IPS DF 4.7 (cell line): Measurements from ENCODE around the gene CDK5R1.
"Not testable (repeated sequence)": the region's sequence is repeated elsewhere in the genome, so short reads cannot be mapped to it uniquely, and the experiment has no call there.

Experiments used
- DNase-seq: peaks from one replicate; pipeline ENCODE4 v3.0.0-alpha.2; 2013; ENCODE audit warnings: low spot score; ENCODE audit errors: extremely low read depth

Gene CDK5R1

DNA sequence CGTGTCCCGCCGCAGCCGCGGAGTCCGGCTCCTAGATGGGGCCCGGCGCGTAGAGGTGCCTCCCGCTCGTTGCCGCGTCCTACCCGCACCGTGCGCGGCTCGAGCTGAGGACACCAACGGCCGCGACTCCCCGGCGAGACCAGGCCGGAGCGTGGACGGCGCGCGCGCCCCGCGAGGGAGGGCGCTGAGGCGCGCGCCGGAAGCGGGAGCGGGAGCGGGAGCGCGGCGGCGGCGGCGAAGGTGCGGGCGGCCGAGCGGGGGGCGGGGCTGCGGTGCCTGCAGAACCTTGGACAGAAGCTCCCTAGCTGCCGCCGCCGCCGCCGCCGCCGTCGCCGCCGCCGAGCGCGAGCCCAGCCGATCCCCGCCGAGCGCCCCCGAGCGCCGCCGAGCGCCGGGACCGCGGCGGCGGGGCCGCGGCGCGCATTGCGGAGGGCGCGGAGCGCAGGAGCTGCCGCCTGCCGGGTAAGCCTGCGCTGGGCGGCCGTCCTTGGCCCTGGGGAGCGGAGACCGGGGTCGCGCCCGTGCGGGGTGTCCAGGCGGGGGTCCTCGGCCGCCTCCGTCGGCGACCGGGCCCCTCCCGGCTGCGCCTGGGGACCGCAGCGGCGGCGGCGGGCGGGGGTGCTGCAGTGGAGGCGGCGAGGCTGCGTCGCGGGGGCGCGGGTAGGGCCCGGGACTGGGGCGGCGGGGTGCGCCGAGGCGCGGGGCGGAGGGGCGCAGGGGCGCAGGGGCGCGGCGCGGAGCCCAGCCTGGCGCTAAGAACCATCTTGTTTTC, at the start of gene CDK5R1:
CDK5R1 (plus strand) TSS at position 293 of the 772 bp plus-strand sequence. CDS start 628 bp downstream, outside the sequence.
- no peak for DNase-seq

DNA sequence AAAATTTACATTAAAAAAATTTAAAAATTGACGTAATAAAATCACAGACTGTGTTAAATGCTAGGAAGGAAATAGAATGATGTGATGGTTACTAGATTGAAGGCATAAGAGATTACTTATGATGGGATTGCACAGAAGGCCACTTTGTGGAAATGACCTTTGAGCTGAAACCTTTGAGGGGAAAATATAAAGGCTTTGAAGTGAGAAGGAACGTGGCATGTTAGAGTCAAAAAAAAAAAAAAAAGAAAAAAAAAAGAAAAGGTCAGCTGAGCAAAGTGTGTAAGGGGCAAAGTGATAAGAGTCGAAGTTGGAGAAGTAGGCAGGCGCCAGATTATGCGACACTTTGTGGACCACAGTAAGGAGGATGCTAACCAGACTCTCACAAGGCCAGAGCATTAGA, 46.1 kb upstream of the CDK5R1 start:
- no peak for DNase-seq

GRCh38 chr17:32441886-32442285, 44.9 kb upstream of the CDK5R1 start:
- no peak for DNase-seq

DNA sequence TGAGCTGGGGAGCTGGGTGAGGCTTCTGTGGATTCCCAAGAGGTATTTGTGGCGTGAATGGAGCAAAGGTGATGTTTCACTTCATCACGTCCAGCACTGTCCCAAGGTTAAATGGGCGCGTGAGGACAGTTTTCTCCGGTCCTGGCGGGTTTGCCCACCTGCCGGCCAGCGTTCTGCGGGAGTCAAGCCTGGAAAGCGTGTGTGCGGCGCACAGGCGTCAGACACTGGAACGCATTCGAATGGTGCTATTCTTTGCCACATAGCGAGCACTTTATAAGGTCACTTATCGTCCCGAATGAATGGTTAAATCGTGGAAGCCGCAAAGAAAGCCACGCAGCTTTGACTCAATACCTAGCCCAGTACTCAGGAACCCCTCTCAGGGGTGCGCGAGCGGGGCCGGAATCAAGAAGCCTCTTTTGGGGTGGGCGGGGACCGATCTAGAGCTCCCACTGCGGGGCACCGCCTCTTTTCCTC, 42.9 kb upstream of the CDK5R1 start:
- no peak for DNase-seq

DNA sequence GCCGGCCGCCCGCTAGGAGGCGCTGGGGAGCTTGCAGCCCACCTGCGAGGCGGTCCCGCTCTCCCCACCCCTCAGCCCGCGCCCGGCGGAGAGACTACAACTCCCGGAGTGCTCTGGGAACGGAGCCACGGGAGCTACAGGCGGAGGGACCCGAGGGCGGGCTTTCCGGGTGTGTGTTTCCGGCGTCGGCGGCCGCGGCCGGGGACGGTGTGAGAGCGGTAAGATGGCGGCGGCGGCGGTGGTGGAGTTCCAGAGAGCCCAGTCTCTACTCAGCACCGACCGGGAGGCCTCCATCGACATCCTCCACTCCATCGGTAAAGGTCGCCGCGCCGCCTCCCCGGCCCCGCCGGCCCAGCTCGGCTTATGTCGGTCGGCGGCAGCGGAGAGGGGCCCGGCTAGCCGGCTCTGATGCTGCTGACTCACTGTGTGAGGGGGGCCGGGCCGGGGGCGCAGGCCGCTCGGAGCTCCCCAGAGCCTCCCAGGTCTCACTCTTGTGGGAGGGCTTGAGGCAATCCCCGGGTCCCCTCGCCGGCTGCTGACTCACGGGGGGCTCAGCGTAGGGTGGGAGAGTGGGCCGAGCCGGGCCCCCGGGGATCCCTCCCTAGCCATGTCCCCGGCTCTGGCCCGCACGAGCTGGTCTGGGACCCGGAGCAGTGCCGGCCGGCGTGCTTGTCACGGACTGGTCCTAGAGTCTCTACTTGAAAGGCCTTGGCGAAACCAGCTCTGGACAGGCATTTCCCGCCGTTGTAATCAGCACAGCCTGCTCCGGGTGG, 42.3 kb upstream of the CDK5R1 start, which contains the start of gene PSMD11:
PSMD11 (plus strand) TSS at position 210 of the 773 bp plus-strand sequence; CDS start at position 224, 14 bp downstream.
- DNase-seq, result peak; percentile 84

DNA sequence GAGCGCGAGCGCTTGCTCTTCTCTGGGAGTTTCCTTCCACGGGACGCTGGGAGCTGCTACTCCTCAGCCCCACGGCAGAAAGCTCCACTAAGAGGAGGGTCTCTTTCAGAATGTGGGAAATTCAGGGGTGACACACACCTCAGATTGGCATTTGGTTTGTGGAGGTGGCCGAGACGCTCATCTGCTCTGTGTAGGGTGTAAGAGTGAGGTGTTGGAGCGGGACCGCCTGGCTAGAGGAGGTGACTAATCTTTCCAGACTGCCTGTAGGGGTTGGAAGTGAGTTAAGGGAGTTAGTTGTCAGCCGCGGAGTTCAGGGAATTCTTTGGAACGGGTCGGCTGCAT, 41.7 kb upstream of the CDK5R1 start:
- DNase-seq, result no peak

- no peak for DNase-seq
Observed at GRCh38 chr17:32445497-32445896, 41.3 kb upstream of the CDK5R1 start.

GRCh38 chr17:32445971-32446370, 40.8 kb upstream of the CDK5R1 start:
- DNase-seq, result no peak

DNA sequence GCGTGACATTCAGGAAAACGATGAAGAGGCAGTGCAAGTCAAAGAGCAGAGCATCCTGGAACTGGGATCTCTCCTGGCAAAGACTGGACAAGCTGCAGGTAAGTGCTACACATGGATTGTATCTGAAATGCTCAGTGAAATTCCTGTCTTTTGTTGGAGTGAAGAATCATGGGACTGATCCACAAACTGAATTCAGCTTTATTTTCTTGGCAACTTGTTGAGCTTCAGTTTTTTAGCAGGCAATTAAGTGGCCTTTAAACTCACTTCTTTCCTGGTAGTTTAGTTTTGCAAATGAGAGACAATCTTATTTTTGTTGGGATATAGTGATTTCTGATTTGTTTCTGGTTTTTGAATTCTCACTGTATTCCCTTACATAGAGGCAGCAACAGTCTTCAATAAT, 39.8 kb upstream of the CDK5R1 start:
- DNase-seq, result no peak

DNA sequence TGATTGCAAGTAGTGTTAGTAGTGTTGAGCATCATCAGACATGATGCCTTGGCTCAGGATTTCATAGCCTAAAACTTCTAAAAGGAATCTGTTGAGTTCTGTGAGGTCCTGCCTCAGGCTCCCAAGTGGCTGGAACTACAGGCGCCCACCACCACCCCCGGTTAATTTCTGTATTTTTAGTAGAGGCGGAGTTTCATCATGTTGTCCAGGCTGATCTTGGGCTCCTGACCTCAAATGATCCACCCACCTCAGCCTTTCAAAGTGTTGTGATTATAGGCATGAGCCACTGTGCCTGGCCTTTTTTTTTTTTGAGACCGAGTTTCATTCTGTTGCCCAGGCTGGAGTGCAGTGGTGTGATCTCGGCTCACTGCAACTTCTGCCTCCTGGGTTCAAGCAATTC, 36.8 kb upstream of the CDK5R1 start:
- DNase-seq, result no peak

- DNase-seq, result not testable (repeated sequence)
Observed at GRCh38 chr17:32450379-32450778, 36.4 kb upstream of the CDK5R1 start.

GRCh38 chr17:32451879-32452278, 34.9 kb upstream of the CDK5R1 start:
- DNase-seq, result no peak

GRCh38 chr17:32452281-32452680, 34.5 kb upstream of the CDK5R1 start:
- DNase-seq, result no peak

DNA sequence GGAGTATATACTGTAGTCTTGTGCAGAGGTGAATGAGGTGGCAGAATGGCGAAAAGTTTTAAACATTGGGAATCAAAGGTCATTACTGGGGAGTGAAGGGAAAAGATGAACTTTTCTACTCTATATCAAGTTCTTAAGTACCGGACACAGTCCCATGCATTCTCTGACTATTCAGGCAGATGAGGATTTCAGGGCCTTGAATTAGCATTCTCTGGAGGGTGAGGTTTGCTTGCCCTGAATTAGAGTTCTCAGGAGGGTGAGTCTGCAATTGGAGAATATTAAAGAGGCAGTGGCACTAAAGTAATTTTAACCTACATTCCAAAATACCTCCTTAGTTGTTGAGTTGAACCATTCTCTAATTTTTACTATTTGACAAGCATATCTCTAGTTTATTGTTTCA, 33.4 kb upstream of the CDK5R1 start:
- DNase-seq, result no peak

DNA sequence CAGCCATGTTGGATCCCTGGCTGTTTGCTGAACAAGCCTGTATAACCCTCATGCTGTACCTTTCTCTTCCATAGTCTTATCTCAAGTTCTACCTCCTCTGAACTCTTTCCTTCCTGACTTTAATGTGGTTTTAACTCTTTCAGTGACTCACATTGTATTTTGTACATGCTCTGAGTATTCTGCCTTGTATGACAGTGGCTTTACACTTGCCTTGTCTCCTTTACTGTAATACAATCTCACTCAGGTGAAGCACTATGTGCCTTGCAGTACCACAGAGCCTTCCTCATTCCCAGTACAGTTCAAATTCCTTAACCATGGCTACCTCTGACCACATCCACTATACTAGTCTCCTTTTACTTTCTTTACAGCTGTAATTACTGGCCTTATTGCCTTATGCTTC, 28.4 kb upstream of the CDK5R1 start:
- no peak for DNase-seq

- DNase-seq, result no peak
Observed at GRCh38 chr17:32460054-32460453, 26.7 kb upstream of the CDK5R1 start.

GRCh38 chr17:32461498-32461852, 25.3 kb upstream of the CDK5R1 start:
- no peak for DNase-seq

- DNase-seq, result no peak
Observed at GRCh38 chr17:32461853-32462617, 24.8 kb upstream of the CDK5R1 start.

- DNase-seq, result no peak
Observed at GRCh38 chr17:32463304-32463703, 23.5 kb upstream of the CDK5R1 start.

- no peak for DNase-seq
Observed at GRCh38 chr17:32464374-32464773, 22.4 kb upstream of the CDK5R1 start.

DNA sequence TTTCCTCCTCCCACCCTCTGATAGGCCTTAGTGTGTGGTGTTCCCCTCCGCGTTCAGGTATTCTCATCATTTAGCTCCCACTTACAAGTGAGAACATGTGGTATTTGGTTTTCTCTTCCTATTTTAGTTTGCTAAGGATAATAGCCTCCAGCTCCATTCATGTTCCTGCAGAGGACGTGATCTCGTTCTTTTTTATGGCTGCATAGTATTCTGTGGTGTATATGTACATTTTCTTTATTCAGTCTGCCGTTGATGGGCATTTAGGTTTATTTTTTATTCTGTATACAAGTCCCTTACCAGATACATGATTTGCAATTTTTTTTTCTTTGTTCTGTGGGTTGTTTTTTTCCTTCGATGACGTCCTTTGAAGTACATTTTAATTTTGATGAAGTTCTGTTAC, 18.8 kb upstream of the CDK5R1 start:
- DNase-seq, result no peak
